C4-2B (cell line): ENCODE measurements around the gene GMEB2.

Experiments
- CTCF ChIP-seq: fragments of 450-650 bp; conservative IDR thresholded peaks from 2 replicates; pipeline ENCODE4 v1.5.1; 2017; ENCODE audit warnings: mild to moderate bottlenecking
- ZFX ChIP-seq: fragments of 450-650 bp; IDR thresholded peaks from 2 replicates; pipeline ENCODE4 v1.6.1; 2017

- TF ChIP-seq CTCF (no peak), ZFX (no peak)
These were observed 58.5 kb downstream of the GMEB2 start for GRCh38 chr20:63568170-63568981.
